Hair follicle dermal papilla cell (primary cell): ENCODE data around the gene PDCD2. TPM values are rescaled to one million over a fixed set of nuclear protein-coding genes. Genes with fewer than 3 reads are reported as not detected.

Experiments used
- total RNA-seq: library from RNA; depleted of rRNA; stranded (reverse); fragments of >200 nt; gene quantifications from 2 replicates; pipeline ENCODE4 v1.2.3, GENCODE V29; 2012

The PDCD2 gene, protein sequence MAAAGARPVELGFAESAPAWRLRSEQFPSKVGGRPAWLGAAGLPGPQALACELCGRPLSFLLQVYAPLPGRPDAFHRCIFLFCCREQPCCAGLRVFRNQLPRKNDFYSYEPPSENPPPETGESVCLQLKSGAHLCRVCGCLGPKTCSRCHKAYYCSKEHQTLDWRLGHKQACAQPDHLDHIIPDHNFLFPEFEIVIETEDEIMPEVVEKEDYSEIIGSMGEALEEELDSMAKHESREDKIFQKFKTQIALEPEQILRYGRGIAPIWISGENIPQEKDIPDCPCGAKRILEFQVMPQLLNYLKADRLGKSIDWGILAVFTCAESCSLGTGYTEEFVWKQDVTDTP
- 60.4 and 66.2 TPM in 2 replicates for total RNA-seq

DNA sequence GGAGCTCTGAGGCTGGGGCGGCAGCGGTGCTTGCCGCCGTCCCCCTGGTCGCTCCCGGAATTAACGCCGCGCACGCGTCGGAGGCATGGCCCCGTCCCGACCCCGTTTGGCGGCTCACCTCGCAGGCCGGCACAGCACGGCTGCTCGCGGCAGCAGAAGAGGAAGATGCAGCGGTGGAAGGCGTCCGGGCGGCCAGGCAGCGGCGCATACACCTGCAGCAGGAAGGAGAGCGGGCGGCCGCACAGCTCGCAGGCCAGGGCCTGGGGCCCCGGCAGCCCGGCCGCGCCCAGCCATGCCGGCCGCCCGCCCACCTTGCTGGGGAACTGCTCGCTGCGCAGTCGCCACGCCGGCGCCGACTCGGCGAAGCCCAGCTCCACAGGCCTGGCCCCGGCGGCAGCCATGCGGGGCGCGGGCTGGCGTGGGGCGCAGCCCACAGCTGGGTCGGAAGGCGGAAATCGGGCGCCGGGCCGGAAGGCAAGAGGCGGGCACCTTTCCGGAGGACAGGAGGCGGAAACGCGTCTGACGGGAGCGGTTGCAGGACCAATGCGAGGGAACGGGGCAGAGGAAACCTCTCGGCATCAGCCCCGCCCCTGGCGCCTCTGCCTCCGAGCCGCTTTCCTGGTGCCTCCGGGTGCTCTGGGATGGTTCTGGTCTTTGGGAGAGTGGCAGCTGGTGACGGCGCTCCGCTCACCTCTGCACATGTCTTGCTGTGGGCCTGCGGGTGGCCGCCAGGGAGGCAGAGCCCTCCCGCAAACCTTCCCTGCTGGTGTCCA lies at the start of gene PDCD2:
PDCD2 (minus strand) TSS at position 457 of the 773 bp plus-strand sequence; CDS start at position 401, 56 bp downstream.

DNA sequence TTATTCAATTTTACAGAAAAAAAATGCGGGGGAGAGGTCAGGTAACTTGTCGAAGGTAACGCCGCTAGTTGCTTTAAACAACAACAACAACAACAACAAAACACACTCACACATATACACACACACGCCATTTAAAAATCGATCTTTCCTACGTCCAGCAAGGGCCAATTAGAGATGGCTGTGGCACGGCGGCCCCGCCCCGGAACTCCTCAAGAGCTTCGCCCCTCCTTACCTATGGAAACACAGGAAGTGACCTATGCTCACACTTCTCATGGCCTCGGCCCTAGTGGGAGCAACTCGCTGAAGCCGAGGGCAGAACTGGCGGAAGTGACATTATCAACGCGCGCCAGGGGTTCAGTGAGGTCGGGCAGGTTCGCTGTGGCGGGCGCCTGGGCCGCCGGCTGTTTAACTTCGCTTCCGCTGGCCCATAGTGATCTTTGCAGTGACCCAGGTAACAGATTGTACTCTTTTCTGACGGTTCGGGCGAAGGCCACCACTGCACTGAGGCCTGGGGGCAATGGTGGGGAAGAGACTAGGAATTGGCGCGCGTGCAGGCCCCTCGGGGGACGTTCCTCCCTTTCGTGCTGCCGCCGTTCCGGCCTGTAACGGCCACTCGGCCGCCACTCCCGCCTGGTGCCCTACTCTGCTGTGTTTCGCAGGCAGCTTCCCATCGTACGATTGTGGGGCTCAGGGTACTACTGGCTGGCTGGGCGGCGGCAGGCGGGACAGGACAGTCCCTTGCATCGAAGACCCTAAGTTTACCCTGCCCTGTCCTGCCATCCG lies 30.2 kb downstream of the PDCD2 start, which contains the start of gene TBP:
TBP (plus strand) TSS at position 357 of the 783 bp plus-strand sequence. CDS start 2,661 bp downstream, outside the sequence.

DNA sequence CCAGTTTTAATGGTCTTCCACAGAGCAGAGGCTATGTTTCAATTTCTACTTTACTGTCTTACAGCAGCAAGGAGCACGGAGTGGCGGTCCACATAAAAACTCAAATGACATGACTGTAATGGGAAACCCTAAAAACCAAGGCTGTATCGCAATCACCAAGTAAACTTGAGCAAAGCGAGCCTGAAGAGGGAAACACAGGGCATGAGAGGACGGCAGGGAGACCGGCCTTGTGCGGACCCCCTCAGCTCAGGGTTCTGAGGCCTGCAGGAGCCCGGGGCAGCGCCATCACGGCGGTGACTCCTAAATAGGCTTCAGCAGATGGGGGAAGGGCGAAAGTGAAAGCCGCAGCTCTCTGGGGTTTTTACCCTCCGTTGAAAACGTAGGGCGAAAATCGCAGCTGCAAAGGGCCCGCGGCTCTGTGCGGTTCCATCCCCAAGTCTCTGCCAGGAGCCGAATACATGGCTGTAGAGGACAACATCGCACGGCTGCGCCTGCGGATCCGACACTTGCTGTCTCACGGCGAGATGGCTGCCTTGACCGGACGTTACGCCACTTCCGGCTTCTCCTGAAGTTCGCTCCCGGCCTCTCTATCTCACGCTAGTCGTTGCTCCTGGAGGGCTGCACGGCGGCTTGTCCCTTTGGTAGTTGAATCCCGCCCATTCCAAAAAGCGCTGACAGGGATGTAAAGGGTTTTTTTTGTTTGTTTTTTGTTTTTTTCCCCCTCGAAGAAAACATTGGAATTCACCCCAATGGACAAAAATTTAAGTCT lies 31.5 kb downstream of the PDCD2 start, which contains the start of gene PSMB1:
PSMB1 (minus strand) TSS at position 543 of the 769 bp plus-strand sequence; CDS start at position 478, 65 bp downstream.

Other genes with a start within 250 kb of the PDCD2 start
- gene PSMB1, start 31.3 kb downstream of the PDCD2 start, total RNA-seq = 160 and 195 TPM in 2 replicates
- 14.6 and 15.8 TPM in 2 replicates for gene TBP, start 30.3 kb downstream of the PDCD2 start, total RNA-seq